A549 (cell line): ENCODE results near the gene RXRA.

Source experiments
- CEBPB ChIP-seq, 2 experiments: fragments of >200 bp in 1 of 2; sonication (Bioruptor Twin) in 1 of 2; formaldehyde crosslinking in 1 of 2; IDR thresholded peaks; 2 replicates each; pipeline ENCODE4 v1.6.1; 2012 to 2016
- CHD2 ChIP-seq: fragments of 150-350 bp; IDR thresholded peaks from 2 replicates; pipeline ENCODE4 v1.6.1; 2014; ENCODE audit warnings: low read length; ENCODE audit not compliant: partially characterized antibody
- CTCF ChIP-seq: fragments of >200 bp; sonication (Bioruptor Twin); formaldehyde crosslinking; IDR thresholded peaks from 3 replicates; pipeline ENCODE4 v1.5.1; 2016
- EP300 ChIP-seq, 2 experiments: fragments of >200 bp; sonication (Bioruptor Twin); formaldehyde crosslinking; IDR thresholded peaks; 2 replicates in 1 of 2; 3 replicates in 1 of 2; pipeline ENCODE4 v1.6.1; 2016 to 2017
- HDAC2 ChIP-seq: fragments of 200-600 bp; sonication (generic); IDR thresholded peaks from 2 replicates; pipeline ENCODE4 v1.6.1; 2016
- POLR2A ChIP-seq: IDR thresholded peaks from 2 replicates; pipeline ENCODE4 v1.6.1; 2012; ENCODE audit warnings: mild to moderate bottlenecking, low read length
- POLR2AphosphoS2 ChIP-seq: conservative IDR thresholded peaks from 2 replicates; pipeline ENCODE4 v1.6.1; 2012; ENCODE audit warnings: low read length, improper control_type of control experiment, inconsistent platforms
- SMC3 ChIP-seq: fragments of >200 bp; sonication (Bioruptor Twin); formaldehyde crosslinking; IDR thresholded peaks from 3 replicates; pipeline ENCODE4 v1.6.1; 2018; ENCODE audit warnings: inconsistent platforms
- USF2 ChIP-seq: fragments of 450-650 bp; IDR thresholded peaks from 2 replicates; pipeline ENCODE4 v1.6.1; 2014; ENCODE audit warnings: antibody characterized with exemption
- TF ChIP-seq, protein P1 (sequence below): IDR thresholded peaks from 2 replicates; pipeline ENCODE4 v1.6.1; 2012
- TF ChIP-seq, protein P2 (sequence below): fragments of 200-600 bp; sonication (generic); IDR thresholded peaks from 2 replicates; pipeline ENCODE4 v1.6.1; 2016; ENCODE audit warnings: antibody characterized with exemption, mild to moderate bottlenecking, moderate library complexity

GRCh38 chr9:134392900-134393299 is 66.6 kb downstream of the RXRA start:
- no peak for TF ChIP-seq CTCF
- TF ChIP-seq, protein P1, sequence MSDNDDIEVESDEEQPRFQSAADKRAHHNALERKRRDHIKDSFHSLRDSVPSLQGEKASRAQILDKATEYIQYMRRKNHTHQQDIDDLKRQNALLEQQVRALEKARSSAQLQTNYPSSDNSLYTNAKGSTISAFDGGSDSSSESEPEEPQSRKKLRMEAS: no peak
- TF ChIP-seq POLR2AphosphoS2: no peak
- TF ChIP-seq SMC3: no peak
- no peak for TF ChIP-seq CEBPB (IDR thresholded peaks at IDR 0.05)
- no peak for TF ChIP-seq POLR2A
- TF ChIP-seq CHD2: no peak
- TF ChIP-seq, protein P2, sequence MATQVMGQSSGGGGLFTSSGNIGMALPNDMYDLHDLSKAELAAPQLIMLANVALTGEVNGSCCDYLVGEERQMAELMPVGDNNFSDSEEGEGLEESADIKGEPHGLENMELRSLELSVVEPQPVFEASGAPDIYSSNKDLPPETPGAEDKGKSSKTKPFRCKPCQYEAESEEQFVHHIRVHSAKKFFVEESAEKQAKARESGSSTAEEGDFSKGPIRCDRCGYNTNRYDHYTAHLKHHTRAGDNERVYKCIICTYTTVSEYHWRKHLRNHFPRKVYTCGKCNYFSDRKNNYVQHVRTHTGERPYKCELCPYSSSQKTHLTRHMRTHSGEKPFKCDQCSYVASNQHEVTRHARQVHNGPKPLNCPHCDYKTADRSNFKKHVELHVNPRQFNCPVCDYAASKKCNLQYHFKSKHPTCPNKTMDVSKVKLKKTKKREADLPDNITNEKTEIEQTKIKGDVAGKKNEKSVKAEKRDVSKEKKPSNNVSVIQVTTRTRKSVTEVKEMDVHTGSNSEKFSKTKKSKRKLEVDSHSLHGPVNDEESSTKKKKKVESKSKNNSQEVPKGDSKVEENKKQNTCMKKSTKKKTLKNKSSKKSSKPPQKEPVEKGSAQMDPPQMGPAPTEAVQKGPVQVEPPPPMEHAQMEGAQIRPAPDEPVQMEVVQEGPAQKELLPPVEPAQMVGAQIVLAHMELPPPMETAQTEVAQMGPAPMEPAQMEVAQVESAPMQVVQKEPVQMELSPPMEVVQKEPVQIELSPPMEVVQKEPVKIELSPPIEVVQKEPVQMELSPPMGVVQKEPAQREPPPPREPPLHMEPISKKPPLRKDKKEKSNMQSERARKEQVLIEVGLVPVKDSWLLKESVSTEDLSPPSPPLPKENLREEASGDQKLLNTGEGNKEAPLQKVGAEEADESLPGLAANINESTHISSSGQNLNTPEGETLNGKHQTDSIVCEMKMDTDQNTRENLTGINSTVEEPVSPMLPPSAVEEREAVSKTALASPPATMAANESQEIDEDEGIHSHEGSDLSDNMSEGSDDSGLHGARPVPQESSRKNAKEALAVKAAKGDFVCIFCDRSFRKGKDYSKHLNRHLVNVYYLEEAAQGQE: no peak
- no peak for TF ChIP-seq USF2
- no peak for TF ChIP-seq HDAC2
- TF ChIP-seq EP300 (IDR thresholded peaks at IDR 0.05): no peak
